ENCODE results near the gene THADA. TPM values are rescaled to one million over a fixed set of nuclear protein-coding genes. Genes with fewer than 3 reads are reported as not detected.

Gene THADA
- total RNA-seq, 1 donor, result 39.4 TPM

DNA sequence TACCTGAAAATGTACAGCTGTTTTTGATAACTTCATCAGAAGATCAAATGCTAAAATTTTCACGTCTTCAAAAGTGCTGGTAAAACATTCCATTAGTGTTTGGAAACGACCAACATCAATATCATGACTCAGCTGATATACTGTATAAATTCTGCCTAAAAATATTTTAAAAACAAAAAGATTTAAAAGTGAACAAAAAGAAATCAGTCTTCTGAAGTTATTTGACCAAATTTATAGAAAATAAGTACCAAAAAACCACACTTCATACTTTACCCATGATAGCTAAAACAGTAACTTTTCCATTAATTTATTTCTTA is 35.6 kb downstream of the THADA start:
- TF ChIP-seq CTCF (IDR thresholded peaks at IDR 0.05; ENCODE audit: extremely low read depth, low read depth, low read length), result no peak
- H3K27me3 ChIP-seq (ENCODE audit: insufficient read depth, low read length), result no peaks in the 10 kb centered on the region
- H3K4me2 ChIP-seq (ENCODE audit: insufficient read depth, low read length), result no peak overlapping the region
- H3K27ac ChIP-seq (ENCODE audit: low read depth, low read length), result no peak overlapping the region
- H3K4me1 ChIP-seq (ENCODE audit: insufficient read depth, low read length), result no peaks in the 10 kb centered on the region
- no peaks in the 10 kb centered on the region for H4K20me1 ChIP-seq (ENCODE audit: insufficient read depth, low read length)
- H3K4me3 ChIP-seq (ENCODE audit: insufficient read depth, low read length), result no peak overlapping the region
- H2AFZ ChIP-seq (ENCODE audit: low read length), result no peak overlapping the region
- H3K9me3 ChIP-seq (ENCODE audit: low read depth, low read length), result no peaks in the 10 kb centered on the region
- H3K36me3 ChIP-seq (ENCODE audit: insufficient read depth, low read length), result peaks cover 66% of the 10 kb centered on the region
- no peak for DNase-seq (ENCODE audit: insufficient read length, low spot score, missing footprints)
- H3K79me2 ChIP-seq (ENCODE audit: insufficient read depth, low read length), result no peaks in the 10 kb centered on the region

DNA sequence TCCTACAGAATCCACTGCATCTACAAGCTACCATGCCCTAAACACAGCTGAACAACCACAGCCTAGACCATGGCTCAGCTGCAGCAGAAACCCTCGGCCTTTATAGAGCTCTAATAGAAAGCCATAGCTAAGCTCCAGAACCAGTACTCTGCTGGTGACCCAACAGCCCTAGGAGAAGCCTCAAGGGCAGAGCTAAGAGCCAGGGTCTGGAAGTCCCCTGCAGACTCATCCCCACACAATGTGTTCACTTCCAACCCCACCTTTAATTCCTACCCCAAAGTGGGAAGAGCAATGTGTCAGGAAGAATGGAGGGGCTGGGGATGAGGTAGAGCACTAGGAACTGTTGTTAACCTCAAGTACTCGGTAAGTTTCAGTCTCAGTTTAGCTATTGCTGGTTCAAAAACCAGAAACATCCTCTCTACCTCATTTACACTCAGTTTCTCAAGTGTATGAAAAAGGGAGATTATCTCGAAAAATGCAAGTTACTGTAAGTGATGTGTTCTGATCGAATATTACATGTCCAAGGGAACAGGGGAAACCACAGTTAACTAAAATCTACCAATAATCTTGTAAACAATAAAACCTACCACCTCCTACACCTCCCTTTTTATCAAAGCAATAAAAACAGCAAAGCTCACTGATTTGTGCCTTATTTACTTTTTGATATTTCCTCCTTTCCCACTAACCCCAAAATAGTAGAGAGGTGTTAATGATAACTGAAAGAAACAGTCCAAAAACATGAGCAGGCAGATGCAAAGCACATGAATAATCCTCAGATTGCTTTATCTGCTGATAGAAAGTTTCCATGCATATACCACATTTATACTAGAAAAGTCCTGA is 36.2 kb downstream of the THADA start:
- no peak for DNase-seq (ENCODE audit: insufficient read length, low spot score, missing footprints)
- Histone ChIP-seq H2AFZ (ENCODE audit: low read length) (no peak overlapping the region), H3K4me1 (ENCODE audit: insufficient read depth, low read length) (no peaks in the 10 kb centered on the region), H4K20me1 (ENCODE audit: insufficient read depth, low read length) (no peaks in the 10 kb centered on the region), H3K4me3 (ENCODE audit: insufficient read depth, low read length) (no peak overlapping the region), H3K9me3 (ENCODE audit: low read depth, low read length) (no peaks in the 10 kb centered on the region), H3K79me2 (ENCODE audit: insufficient read depth, low read length) (no peaks in the 10 kb centered on the region), H3K4me2 (ENCODE audit: insufficient read depth, low read length) (no peak overlapping the region), H3K36me3 (ENCODE audit: insufficient read depth, low read length) (peaks cover 67% of the 10 kb centered on the region), H3K27ac (ENCODE audit: low read depth, low read length) (no peak overlapping the region), H3K27me3 (ENCODE audit: insufficient read depth, low read length) (no peaks in the 10 kb centered on the region)
- TF ChIP-seq CTCF (IDR thresholded peaks at IDR 0.05; ENCODE audit: extremely low read depth, low read depth, low read length), result no peak

DNA sequence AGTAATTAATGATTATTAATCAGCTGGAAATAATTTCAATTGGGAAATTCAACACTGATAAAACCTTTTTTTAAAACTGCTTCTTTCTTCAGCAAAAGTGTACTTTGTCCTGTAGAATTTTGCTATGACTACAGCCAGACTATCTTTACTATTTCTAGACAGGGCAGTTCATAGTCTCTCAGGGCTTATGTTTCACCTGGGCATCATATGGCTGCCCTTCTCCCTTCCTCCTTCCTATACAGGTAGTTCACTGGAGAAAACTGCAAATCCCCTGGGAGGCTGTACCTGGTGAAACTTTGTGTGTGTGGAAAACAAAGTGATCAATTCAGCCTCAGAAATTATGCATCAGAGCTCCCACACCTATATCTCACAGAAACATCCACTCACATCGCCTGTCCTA is 38.6 kb downstream of the THADA start:
- no peaks in the 10 kb centered on the region for H3K79me2 ChIP-seq (ENCODE audit: insufficient read depth, low read length)
- no peak overlapping the region for H3K4me3 ChIP-seq (ENCODE audit: insufficient read depth, low read length)
- H3K4me2 ChIP-seq (ENCODE audit: insufficient read depth, low read length), result no peak overlapping the region
- H3K36me3 ChIP-seq (ENCODE audit: insufficient read depth, low read length), result peaks cover 75% of the 10 kb centered on the region
- no peak for DNase-seq (ENCODE audit: insufficient read length, low spot score, missing footprints)
- no peak overlapping the region for H2AFZ ChIP-seq (ENCODE audit: low read length)
- H4K20me1 ChIP-seq (ENCODE audit: insufficient read depth, low read length), result no peaks in the 10 kb centered on the region
- no peaks in the 10 kb centered on the region for H3K27me3 ChIP-seq (ENCODE audit: insufficient read depth, low read length)
- H3K4me1 ChIP-seq (ENCODE audit: insufficient read depth, low read length), result no peaks in the 10 kb centered on the region
- no peaks in the 10 kb centered on the region for H3K9me3 ChIP-seq (ENCODE audit: low read depth, low read length)
- no peak overlapping the region for H3K27ac ChIP-seq (ENCODE audit: low read depth, low read length)
- no peak for TF ChIP-seq CTCF (IDR thresholded peaks at IDR 0.05; ENCODE audit: extremely low read depth, low read depth, low read length)

GRCh38 chr2:43556256-43556655 is 39.6 kb downstream of the THADA start:
- H2AFZ ChIP-seq (ENCODE audit: low read length), result no peak overlapping the region
- no peaks in the 10 kb centered on the region for H3K27me3 ChIP-seq (ENCODE audit: insufficient read depth, low read length)
- no peak for TF ChIP-seq CTCF (IDR thresholded peaks at IDR 0.05; ENCODE audit: extremely low read depth, low read depth, low read length)
- no peak overlapping the region for H3K4me2 ChIP-seq (ENCODE audit: insufficient read depth, low read length)
- H3K27ac ChIP-seq (ENCODE audit: low read depth, low read length), result no peak overlapping the region
- no peaks in the 10 kb centered on the region for H3K4me1 ChIP-seq (ENCODE audit: insufficient read depth, low read length)
- no peak for DNase-seq (ENCODE audit: insufficient read length, low spot score, missing footprints)
- H3K79me2 ChIP-seq (ENCODE audit: insufficient read depth, low read length), result no peaks in the 10 kb centered on the region
- peaks cover 77% of the 10 kb centered on the region for H3K36me3 ChIP-seq (ENCODE audit: insufficient read depth, low read length)
- no peaks in the 10 kb centered on the region for H3K9me3 ChIP-seq (ENCODE audit: low read depth, low read length)
- H4K20me1 ChIP-seq (ENCODE audit: insufficient read depth, low read length), result no peaks in the 10 kb centered on the region
- H3K4me3 ChIP-seq (ENCODE audit: insufficient read depth, low read length), result no peak overlapping the region

Measured in osteoblast (primary cell).